Measurements from ENCODE around the gene DBN1.

The DBN1 gene

GRCh38 chr5:177484902-177485549, 11.6 kb upstream of the DBN1 start:
- TF ChIP-seq CTCF (IDR thresholded peaks at IDR 0.05; ENCODE audit: borderline replicate concordance, insufficient read depth, low read depth, low read length) = no peak
- H3K4me3 ChIP-seq (ENCODE audit: low read depth, low read length) = no peak overlapping the region

GRCh38 chr5:177483994-177484901, 10.8 kb upstream of the DBN1 start:
- TF ChIP-seq CTCF (IDR thresholded peaks at IDR 0.05; ENCODE audit: borderline replicate concordance, insufficient read depth, low read depth, low read length) = no peak
- no peak overlapping the region for H3K4me3 ChIP-seq (ENCODE audit: low read depth, low read length)

- H3K4me3 ChIP-seq (ENCODE audit: low read depth, low read length) = no peak overlapping the region
- no peak for TF ChIP-seq CTCF (IDR thresholded peaks at IDR 0.05; ENCODE audit: borderline replicate concordance, insufficient read depth, low read depth, low read length)
Measured at GRCh38 chr5:177483042-177483441, 9.6 kb upstream of the DBN1 start.

- no peak overlapping the region for H3K4me3 ChIP-seq (ENCODE audit: low read depth, low read length)
- TF ChIP-seq CTCF (IDR thresholded peaks at IDR 0.05; ENCODE audit: borderline replicate concordance, insufficient read depth, low read depth, low read length) = no peak
Measured at GRCh38 chr5:177482359-177482795, 8.9 kb upstream of the DBN1 start.

- no peak overlapping the region for H3K4me3 ChIP-seq (ENCODE audit: low read depth, low read length)
- TF ChIP-seq CTCF (IDR thresholded peaks at IDR 0.05; ENCODE audit: borderline replicate concordance, insufficient read depth, low read depth, low read length) = no peak
Measured at GRCh38 chr5:177479774-177480173, 6.3 kb upstream of the DBN1 start.

DNA sequence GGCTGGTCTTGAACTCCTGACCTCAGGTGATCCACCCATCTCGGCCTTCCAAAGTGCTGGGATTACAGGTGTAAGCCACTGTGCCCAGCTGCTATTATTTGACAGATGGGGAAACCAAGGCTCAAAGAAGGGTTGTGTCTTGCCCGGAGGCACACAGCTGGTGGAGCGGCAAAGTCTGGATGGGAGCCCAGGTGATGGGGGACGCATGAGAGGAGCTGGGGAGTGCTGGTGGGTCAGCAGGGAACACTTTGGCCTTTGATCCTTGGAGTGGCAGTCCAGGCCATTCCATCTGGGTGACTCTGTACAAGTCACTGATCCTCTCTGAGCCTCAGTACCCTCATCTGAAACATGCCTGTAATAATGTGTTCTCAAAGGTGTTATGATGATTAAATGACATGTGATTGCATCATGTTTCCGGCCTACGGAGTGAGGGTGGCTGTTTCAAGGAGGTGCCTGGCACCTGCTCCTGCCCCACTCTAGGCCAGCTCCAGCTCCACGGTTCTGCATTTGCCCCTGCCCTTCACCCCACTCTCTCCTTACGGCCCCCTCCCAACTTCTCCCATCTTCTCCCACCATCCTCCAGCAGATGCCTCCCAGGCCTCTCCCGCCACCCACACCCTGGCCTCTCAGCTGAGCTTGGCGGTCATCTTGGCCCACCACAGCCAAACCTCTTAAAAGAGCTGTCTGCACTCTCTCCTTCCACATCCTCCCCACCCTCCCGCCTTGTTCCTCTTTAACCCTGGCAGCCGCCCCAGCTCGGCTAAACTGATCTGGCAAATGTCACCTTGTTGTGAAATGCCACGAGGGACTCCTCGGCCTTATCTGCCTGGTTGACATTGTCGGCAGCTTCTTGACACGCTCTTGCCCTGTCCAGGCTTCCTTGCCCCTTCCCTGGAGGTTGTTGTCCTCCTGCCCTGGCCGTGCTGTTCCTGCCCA, 5.5 kb upstream of the DBN1 start:
- no peak overlapping the region for H3K4me3 ChIP-seq (ENCODE audit: low read depth, low read length)
- no peak for TF ChIP-seq CTCF (IDR thresholded peaks at IDR 0.05; ENCODE audit: borderline replicate concordance, insufficient read depth, low read depth, low read length)

All from GM12875 (cell line).